ENCODE measurements around the gene BBLN.
A peak's percentile ranks its signal among the peaks of the same experiment; 100 is the strongest.

The BBLN gene

GRCh38 chr9:128188209-128188608 lies 28.1 kb downstream of the BBLN start:
- no peak for DNase-seq (ENCODE audit: low read depth in 2 of 2, low spot score in 1 of 2)

DNA sequence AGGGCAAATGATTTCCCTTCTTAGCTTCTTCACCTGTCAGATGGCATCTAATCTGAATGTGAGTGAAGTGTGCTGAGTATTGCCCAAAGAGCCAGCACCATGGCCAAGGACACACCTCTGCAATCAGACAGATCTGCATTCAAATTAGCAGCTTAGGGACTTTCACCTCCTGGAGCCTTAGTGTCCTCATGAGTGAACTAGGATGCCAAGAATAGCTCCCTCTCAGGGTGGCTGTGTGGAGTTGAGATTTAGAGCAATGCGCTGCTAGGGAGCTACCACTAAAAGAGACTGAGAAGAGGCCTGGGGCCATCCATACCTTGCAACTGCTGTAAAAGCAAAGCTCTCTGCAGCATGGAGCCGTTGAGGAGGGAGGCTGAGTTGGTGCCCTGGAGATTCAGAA lies 29.9 kb downstream of the BBLN start:
- DNase-seq (ENCODE audit: low read depth in 2 of 2, low spot score in 1 of 2), result no peak

- DNase-seq (ENCODE audit: low read depth in 2 of 2, low spot score in 1 of 2), result no peak
Measured at GRCh38 chr9:128190516-128191405, 30.7 kb downstream of the BBLN start.

DNA sequence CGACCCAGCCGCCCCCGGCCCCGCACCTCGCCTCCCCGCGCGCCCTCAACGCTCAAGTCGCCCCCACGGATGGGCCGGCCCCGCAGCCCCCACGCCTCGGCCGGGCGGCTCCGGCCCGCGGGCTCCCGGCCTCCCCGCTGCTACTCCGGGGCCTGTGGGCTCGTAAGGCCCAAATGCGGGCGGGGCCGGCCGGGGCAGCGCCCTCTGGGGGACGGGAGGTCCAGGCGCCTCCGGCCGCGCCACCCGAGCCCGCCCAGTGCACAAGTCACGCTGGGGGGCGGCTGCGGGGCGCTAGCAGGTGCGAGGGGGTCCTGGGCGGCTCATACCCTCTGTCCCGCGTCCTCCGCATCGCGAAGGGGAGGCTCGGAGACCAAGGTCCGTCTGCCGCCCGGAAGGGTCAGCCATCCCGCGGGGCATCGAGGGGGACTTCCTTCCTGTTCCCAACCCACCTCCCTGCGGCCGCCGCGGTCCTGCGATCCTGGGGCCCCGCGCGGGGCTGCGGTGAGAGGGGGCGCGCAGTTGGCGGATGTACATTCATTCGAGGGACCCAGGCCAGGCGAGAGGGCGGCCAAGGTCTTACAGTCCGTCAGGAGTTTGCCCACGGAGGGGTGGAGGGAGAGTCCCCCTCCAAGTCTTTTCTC lies 31.5 kb downstream of the BBLN start, which contains the start of gene CIZ1:
Gene CIZ1, minus strand, starts transcription at position 167 of the 641 bp plus-strand sequence. CDS start 715 bp downstream, outside the sequence.
- DNase-seq (ENCODE audit: low read depth in 2 of 2, low spot score in 1 of 2), result peak; percentile 52

- peak in 1 of 2 donors; percentile 18 for DNase-seq (ENCODE audit: low read depth in 2 of 2, low spot score in 1 of 2)
Measured at GRCh38 chr9:128192601-128193371, 32.7 kb downstream of the BBLN start.

- DNase-seq (ENCODE audit: low read depth in 2 of 2, low spot score in 1 of 2), result no peak
Measured at GRCh38 chr9:128193469-128194096, 33.5 kb downstream of the BBLN start.

GRCh38 chr9:128201441-128202369 lies 41.6 kb downstream of the BBLN start:
- DNase-seq (ENCODE audit: low read depth in 2 of 2, low spot score in 1 of 2), result no peak

DNA sequence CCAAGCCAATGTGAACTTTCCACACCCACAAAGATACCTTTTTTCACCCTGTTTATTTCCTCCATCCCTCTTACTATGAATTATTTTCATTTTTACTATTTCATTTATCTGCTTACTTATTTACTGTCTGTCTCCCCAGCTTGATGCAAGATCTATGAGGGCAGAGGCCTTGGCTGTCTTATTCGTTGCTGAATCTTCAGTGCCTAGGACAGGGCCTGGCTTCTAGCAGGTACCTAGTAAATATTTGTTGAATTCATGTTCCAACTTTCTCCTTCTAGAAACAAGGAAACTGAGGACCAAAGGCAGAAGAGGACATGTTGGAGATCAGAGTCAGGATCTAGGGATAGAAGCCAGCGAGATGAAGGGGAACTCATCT lies 42.6 kb downstream of the BBLN start:
- no peak for DNase-seq (ENCODE audit: low read depth in 2 of 2, low spot score in 1 of 2)

- DNase-seq (ENCODE audit: low read depth in 2 of 2, low spot score in 1 of 2), result peak; percentile 17 to 47
Measured at GRCh38 chr9:128203024-128203706, 43.1 kb downstream of the BBLN start, which contains the start of gene DNM1. Gene DNM1, plus strand, starts transcription at chr9:128203379. Its CDS starts 92 bp downstream, at chr9:128203471.

- no peak for DNase-seq (ENCODE audit: low read depth in 2 of 2, low spot score in 1 of 2)
Measured at GRCh38 chr9:128203707-128204551, 43.9 kb downstream of the BBLN start.

DNA sequence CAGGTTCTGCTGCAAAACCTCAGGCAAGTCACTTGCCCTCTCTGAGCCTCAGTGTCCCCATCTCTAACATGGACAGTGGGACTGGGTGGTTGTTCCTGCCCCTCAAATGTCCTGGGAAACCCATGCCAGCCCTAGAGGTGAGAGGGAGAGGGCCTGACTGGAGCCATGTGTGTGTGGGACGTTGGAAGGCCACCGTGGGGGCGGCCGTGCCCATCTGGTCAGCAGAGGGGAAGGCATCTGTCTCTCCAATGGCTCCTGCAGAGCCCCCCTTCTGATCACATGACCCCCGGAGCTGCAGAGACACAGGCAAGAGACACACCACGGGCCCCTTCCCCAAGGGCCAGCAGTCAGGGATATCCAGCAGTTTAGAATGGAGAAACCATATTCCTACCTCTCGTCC lies 44.8 kb downstream of the BBLN start:
- no peak for DNase-seq (ENCODE audit: low read depth in 2 of 2, low spot score in 1 of 2)

- DNase-seq (ENCODE audit: low read depth in 2 of 2, low spot score in 1 of 2), result no peak
Measured at GRCh38 chr9:128205296-128205944, 45.4 kb downstream of the BBLN start.

DNA sequence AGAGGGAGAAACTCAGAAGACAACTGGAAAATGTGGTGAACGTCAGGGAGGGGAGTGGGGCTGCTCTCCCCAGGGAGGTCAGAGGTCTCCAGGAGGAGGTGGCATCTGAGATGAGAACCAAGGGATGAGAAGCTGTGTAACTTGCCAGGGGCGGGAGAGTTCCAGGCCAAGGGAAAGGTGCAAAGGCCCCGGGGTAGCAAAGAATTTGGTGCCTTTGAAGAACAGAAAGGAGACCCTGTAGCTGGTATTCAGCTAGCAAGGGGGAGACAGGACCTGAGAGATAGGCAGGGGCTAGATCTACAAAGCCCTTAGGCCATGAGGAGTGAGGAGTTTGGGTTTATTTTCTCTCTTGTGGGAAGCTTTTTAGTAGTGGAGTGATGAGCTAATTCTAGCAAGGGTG lies 46.4 kb downstream of the BBLN start:
- no peak for DNase-seq (ENCODE audit: low read depth in 2 of 2, low spot score in 1 of 2)

- DNase-seq (ENCODE audit: low read depth in 2 of 2, low spot score in 1 of 2), result no peak
Measured at GRCh38 chr9:128206916-128207910, 47.1 kb downstream of the BBLN start.

- DNase-seq (ENCODE audit: low read depth in 2 of 2, low spot score in 1 of 2), result no peak
Measured at GRCh38 chr9:128208386-128208785, 48.3 kb downstream of the BBLN start.

GRCh38 chr9:128208946-128209669 lies 49.0 kb downstream of the BBLN start:
- DNase-seq (ENCODE audit: low read depth in 2 of 2, low spot score in 1 of 2), result no peak

Measured in stimulated activated CD8-positive, alpha-beta memory T cell treated with anti-CD3 and anti-CD28 coated beads, Interleukin-4, amount 100 ng/mL, for 1 hour (primary cell).